WI38 (cell line): ENCODE data around the gene PAM.

Experiments used
- H3K4me3 ChIP-seq: 2 replicates; pipeline ENCODE4 v1.5.1; 2011; ENCODE audit warnings: low read depth, mild to moderate bottlenecking, control low read depth, low read length
- CTCF ChIP-seq: IDR thresholded peaks from 2 replicates; pipeline ENCODE4 v1.5.1; 2012; ENCODE audit warnings: low read depth, mild to moderate bottlenecking, control low read depth, low read length

Gene PAM

DNA sequence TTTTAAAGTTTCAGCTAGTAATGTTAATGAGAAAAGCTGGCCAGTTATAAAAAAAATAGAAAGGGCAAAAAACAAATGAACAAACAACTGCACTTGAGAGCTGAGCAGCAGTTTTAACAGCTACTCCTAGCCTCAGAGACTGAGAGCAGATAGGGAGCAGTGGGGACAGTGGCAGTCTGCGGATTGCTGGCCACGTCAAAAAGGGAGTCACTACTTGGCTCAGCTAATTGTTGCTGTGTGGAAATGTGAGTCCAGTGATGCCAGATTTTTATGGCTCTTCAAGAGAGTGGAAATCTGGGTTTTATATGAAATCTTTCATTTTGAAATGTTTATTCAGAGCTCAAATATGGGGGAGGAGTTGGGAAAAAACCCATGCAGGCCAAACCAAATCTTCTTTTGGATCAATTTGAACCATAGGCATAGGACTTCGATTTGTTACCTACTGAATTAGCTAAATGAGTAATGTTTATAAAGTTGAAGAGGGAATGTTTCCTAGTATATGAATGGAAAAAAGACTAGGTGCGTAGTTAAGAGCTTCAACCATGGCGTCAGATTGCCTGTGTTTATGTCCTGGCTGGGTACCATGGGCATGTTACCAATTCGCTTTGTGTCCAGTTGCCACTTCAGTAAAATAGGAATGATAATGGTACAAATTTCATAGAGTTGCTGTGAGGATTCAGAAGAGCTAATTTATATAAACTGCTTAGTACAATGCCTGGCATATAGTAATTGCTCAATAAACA, 102.1 kb downstream of the PAM start:
- TF ChIP-seq CTCF = no peak
- no peak overlapping the region for H3K4me3 ChIP-seq

DNA sequence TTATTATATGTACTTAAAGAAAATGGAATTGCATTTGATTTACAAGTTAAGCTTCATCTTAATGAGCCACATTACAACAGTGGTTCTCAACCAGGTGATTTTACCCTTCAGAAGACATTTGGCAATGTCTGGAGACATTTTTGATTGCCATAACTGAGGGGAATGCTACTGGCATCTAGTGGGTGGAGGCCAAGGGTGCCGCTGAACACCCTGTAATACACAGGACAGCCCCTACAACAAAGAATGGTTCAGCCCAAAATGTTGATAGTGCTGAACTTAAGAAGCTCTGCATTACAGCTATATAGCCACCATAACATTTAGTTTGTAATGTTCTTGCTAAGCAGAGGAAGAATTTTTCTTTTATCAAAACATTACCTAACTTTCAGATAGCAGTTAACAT, 103.1 kb downstream of the PAM start:
- H3K4me3 ChIP-seq = no peak overlapping the region
- TF ChIP-seq CTCF = no peak

DNA sequence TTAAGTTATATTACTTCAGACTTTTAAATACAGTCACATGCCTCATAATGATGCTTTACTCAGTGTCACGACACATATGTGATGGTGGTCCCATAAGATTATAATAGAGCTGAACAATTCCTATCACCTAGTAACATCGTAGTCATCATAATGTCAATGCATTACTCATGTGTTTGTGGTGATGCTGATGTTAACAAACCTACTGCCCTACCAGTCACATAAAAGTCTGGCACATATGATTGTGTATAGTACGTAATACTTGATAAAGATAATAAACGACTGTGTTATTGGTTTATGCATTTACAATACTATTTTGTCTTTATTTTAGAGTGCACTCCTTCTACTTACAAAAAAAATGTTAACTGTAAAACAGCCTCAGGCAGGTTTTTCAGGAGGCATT, 103.7 kb downstream of the PAM start:
- no peak for TF ChIP-seq CTCF
- no peak overlapping the region for H3K4me3 ChIP-seq

GRCh38 chr5:102860035-102860434, 104.9 kb downstream of the PAM start:
- no peak for TF ChIP-seq CTCF
- H3K4me3 ChIP-seq = no peak overlapping the region

GRCh38 chr5:102863058-102863457, 108.0 kb downstream of the PAM start:
- H3K4me3 ChIP-seq = no peak overlapping the region
- TF ChIP-seq CTCF = no peak

DNA sequence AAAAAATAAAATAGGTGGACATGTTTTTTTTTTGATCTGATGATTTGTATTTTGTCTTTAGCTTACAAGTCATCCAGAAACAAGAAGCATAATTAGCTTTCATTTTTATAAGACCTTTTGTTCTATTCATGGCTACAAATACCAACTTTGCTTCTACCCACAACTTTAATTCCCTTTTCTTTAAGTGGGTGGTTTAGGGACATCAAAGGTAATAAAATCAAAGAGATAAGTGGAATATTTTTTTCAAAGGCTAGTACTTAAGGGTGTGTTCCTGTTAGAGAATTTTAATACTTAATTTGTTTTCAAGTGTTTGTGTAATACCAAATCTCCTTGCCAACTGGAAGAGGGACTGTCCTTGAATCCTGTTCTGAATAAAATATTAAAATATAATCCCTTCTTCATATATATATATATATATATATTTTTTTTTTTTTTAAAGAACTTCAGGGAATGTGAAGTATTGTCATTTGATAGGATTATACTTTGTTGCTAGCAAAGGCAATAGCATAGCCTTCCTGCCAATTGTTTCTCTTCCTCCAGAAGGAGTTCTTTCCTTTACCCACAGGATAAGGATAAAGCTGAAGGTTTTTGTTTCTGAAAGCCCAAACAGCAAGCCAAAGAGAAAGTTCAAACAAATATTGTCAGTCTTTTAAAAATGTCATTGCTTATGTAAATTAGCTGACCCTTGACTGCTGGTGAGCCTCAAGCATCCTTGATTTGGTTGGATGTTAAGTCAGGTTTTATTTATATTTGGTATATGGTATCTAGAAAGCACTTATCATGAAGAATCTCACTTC, 108.9 kb downstream of the PAM start:
- H3K4me3 ChIP-seq = no peak overlapping the region
- no peak for TF ChIP-seq CTCF

DNA sequence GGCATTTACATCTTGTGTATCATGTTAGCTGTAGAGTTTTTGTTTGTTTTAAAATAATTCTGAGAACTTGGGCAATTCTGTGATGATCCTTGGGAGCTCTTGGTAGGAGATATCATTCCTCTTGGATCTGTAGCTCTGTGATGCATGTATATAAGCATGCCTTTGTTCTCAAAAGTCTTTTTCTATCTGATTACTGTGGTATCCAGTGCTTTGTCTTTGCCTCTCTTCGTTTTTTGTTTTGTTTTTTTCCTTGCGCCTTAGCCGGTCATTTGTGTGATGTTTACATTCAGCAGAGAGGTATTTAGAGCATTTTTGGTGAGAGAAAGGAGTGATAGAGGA, 110.0 kb downstream of the PAM start:
- no peak for TF ChIP-seq CTCF
- peak overlapping the region; percentile 71 for H3K4me3 ChIP-seq
